ENCODE results near the gene NSUN5. TPM values are rescaled to one million over a fixed set of nuclear protein-coding genes. Genes with fewer than 3 reads are reported as not detected.
"Not testable (repeated sequence)": the region's sequence is repeated elsewhere in the genome, so short reads cannot be mapped to it uniquely, and the experiment has no call there.

NSUN5 gene
- total RNA-seq, 4 donors from 2014 or later, result 31.4 to 39.7 (median 35.0) TPM

DNA sequence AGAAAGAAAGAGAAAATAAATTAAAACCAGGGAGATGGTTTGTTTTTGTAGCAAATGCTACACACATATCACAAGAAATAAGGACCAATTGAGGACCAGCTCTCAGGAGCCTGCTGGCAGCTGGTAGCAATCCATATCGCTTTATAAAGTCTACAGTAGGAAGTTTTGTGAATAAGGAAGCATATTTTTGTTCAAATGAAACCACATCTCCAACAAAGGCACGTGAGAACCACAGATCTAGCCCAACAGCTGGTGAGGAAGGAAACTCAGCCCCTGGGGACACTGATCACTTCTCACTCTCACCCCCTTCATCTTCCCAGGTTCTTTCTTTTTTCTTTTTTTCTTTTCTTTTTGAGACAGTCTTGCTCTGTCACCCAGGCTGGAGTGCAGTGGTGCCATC lies 46.2 kb downstream of the NSUN5 start:
- H3K4me3 ChIP-seq (ENCODE audit: low read depth, poor library complexity, severe bottlenecking); DNase-seq (ENCODE audit: low spot score in 2 of 2); intact Hi-C loops (cut with DNase I; ENCODE audit: low total_unique reads): not testable (repeated sequence)
- 0% methylated on average over 1 of the region's 2 CpGs; no CpG with 5 or more reads in 1 of the 2 donors for WGBS, 2 donors

Other genes starting within 250 kb of the NSUN5 start
- gene SPDYE9, start 222.8 kb downstream of the NSUN5 start, total RNA-seq, result not detected
- under 1 TPM in 1 of 4 donors, not detected in 3; 0.39 TPM for gene TRIM50, start 19.3 kb upstream of the NSUN5 start, total RNA-seq
- under 1 TPM in 1 of 4 donors, not detected in 3; 0.15 TPM for gene FKBP6, start 19.3 kb upstream of the NSUN5 start, total RNA-seq
- gene FZD9, start 125.0 kb upstream of the NSUN5 start, total RNA-seq, result 1 to 10 TPM; 1.7 to 3.8 (median 2.2) TPM
- 10 to 100 TPM; 22.6 to 33.6 (median 28.8) TPM for gene BAZ1B, start 213.5 kb upstream of the NSUN5 start, total RNA-seq
- 10 to 100 TPM; 31.8 to 66.2 (median 47.7) TPM for gene BCL7B, start 248.9 kb upstream of the NSUN5 start, total RNA-seq

All from lower leg skin (tissue), 4 donors.